ENCODE results near the gene MAPT. TPM values are rescaled to one million over a fixed set of nuclear protein-coding genes. Genes with fewer than 3 reads are reported as not detected.
A peak's percentile ranks its signal among the peaks of the same experiment; 100 is the strongest.

The MAPT gene
- total RNA-seq, result 100 to 1,000 TPM in 1 of 4 donors, 10 to 100 TPM in 3; 70.3 to 120 (median 82.8) TPM

DNA sequence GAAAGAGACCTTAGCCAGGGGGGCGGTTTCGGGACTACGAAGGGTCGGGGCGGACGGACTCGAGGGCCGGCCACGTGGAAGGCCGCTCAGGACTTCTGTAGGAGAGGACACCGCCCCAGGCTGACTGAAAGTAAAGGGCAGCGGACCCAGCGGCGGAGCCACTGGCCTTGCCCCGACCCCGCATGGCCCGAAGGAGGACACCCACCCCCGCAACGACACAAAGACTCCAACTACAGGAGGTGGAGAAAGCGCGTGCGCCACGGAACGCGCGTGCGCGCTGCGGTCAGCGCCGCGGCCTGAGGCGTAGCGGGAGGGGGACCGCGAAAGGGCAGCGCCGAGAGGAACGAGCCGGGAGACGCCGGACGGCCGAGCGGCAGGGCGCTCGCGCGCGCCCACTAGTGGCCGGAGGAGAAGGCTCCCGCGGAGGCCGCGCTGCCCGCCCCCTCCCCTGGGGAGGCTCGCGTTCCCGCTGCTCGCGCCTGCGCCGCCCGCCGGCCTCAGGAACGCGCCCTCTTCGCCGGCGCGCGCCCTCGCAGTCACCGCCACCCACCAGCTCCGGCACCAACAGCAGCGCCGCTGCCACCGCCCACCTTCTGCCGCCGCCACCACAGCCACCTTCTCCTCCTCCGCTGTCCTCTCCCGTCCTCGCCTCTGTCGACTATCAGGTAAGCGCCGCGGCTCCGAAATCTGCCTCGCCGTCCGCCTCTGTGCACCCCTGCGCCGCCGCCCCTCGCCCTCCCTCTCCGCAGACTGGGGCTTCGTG lies at the start of gene MAPT:
Gene MAPT, plus strand, starts transcription at position 533 of the 763 bp plus-strand sequence. CDS start 67,784 bp downstream, outside the sequence.
- TF ChIP-seq, protein P1, sequence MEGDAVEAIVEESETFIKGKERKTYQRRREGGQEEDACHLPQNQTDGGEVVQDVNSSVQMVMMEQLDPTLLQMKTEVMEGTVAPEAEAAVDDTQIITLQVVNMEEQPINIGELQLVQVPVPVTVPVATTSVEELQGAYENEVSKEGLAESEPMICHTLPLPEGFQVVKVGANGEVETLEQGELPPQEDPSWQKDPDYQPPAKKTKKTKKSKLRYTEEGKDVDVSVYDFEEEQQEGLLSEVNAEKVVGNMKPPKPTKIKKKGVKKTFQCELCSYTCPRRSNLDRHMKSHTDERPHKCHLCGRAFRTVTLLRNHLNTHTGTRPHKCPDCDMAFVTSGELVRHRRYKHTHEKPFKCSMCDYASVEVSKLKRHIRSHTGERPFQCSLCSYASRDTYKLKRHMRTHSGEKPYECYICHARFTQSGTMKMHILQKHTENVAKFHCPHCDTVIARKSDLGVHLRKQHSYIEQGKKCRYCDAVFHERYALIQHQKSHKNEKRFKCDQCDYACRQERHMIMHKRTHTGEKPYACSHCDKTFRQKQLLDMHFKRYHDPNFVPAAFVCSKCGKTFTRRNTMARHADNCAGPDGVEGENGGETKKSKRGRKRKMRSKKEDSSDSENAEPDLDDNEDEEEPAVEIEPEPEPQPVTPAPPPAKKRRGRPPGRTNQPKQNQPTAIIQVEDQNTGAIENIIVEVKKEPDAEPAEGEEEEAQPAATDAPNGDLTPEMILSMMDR (IDR thresholded peaks at IDR 0.05 in 4 of 5, conservative IDR thresholded peaks at IDR 0.05 in 1 of 5), result peak in 4 of 5 experiments; percentile 96 to 100 (median 100)
- peak; percentile 91 for TF ChIP-seq POLR2A (IDR thresholded peaks at IDR 0.05)
- intact Hi-C loops (cut with DNase I; ENCODE audit: low total_unique reads) (loop anchor here (1.0 kb wide), 1 partner anchor 55 kb away; no protein-coding TSS in a partner anchor), in situ Hi-C loops (cut with MboI; ENCODE audit: low sequenced_read_pairs in 4 of 4) (no loop called here)
- peak within 1 kb of the TSS; percentile 82 to 100 (median 96) for H3K4me3 ChIP-seq
- peaks cover 25 to 26% of the 10 kb centered on the region in 2 donors for H3K4me1 ChIP-seq
- peak; percentile 76 to 80 for ATAC-seq
- no peaks in the 10 kb centered on the region for H3K27me3 ChIP-seq
- peak; percentile 87 to 93 for DNase-seq
- H3K27ac ChIP-seq, result peak within 1 kb of the TSS; percentile 94 to 99 (median 99)
- H3K36me3 ChIP-seq, result no peaks in the 10 kb centered on the region
- no peaks in the 10 kb centered on the region for H3K9me3 ChIP-seq

DNA sequence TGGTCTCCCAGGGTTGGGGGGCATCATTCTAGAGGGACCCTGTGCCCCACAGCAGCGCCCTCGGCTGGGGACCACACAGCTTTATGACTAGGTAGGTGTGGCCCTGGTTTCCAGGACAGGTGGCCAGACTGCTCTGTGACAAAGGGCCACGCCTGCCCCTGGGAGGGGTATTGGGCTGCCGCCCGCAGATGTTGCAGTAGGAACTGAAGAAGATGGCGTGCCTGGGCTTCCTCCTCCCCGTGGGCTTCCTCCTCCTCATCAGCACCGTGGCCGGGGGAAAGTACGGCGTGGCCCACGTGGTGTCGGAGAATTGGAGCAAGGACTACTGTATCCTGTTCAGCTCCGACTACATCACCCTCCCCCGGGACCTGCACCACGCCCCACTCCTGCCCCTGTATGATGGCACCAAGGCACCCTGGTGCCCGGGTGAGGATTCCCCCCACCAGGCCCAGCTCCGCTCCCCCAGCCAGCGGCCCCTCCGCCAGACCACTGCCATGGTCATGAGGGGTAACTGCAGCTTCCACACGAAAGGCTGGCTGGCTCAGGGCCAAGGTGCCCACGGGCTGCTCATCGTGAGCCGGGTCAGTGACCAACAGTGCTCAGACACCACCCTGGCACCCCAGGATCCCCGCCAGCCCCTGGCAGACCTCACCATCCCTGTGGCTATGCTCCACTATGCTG lies 49.5 kb upstream of the MAPT start, which contains the start of gene SPPL2C:
Gene SPPL2C, plus strand, starts transcription at position 187 of the 681 bp plus-strand sequence. Its CDS starts 26 bp downstream, at position 213.
- intact Hi-C loops (cut with DNase I; ENCODE audit: low total_unique reads) (no loop called here), in situ Hi-C loops (cut with MboI; ENCODE audit: low sequenced_read_pairs in 4 of 4) (loop anchor here in 1 of 4 donors (25.0 kb wide), 1 partner anchor 633 kb away; the partner anchor contains the start of gene FMNL1)
- no peaks in the 10 kb centered on the region for H3K36me3 ChIP-seq
- peaks cover 0 to 4% of the 10 kb centered on the region in 2 donors for H3K4me1 ChIP-seq
- ATAC-seq, result no peak
- no peak within 1 kb of the TSS for H3K4me3 ChIP-seq
- DNase-seq, result no peak
- no peaks in the 10 kb centered on the region for H3K9me3 ChIP-seq
- H3K27ac ChIP-seq, result no peak within 1 kb of the TSS
- TF ChIP-seq POLR2A (IDR thresholded peaks at IDR 0.05), result no peak
- no peaks in the 10 kb centered on the region for H3K27me3 ChIP-seq

DNA sequence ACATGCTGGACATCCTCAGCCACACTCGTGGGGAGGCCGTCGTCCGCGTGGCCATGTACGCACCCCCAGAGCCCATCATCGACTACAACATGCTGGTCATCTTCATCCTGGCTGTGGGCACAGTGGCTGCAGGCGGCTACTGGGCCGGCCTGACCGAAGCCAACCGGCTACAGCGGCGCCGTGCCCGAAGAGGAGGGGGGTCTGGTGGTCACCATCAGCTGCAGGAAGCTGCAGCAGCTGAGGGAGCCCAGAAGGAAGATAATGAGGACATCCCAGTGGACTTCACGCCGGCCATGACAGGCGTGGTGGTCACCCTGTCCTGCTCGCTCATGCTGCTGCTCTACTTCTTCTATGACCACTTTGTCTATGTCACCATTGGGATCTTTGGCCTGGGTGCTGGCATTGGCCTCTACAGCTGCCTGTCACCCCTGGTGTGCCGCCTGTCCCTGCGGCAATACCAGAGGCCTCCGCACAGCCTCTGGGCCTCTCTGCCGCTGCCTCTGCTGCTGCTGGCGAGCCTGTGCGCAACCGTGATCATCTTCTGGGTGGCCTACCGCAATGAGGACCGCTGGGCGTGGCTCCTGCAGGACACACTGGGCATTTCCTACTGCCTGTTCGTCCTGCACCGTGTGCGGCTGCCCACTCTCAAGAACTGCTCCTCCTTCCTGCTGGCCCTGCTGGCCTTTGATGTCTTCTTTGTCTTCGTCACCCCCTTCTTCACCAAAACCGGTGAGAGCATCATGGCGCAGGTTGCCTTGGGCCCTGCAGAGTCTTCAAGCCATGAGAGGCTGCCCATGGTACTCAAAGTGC lies 48.8 kb upstream of the MAPT start:
- H3K4me1 ChIP-seq, result peaks cover 0 to 4% of the 10 kb centered on the region in 2 donors
- no peak overlapping the region for H3K4me3 ChIP-seq
- no peaks in the 10 kb centered on the region for H3K27me3 ChIP-seq
- in situ Hi-C loops (cut with MboI; ENCODE audit: low sequenced_read_pairs in 4 of 4) (loop anchor here in 1 of 4 donors (25.0 kb wide), 1 partner anchor 633 kb away; the partner anchor contains the start of gene FMNL1), intact Hi-C loops (cut with DNase I; ENCODE audit: low total_unique reads) (no loop called here)
- no peak for DNase-seq
- ATAC-seq, result no peak
- no peak overlapping the region for H3K27ac ChIP-seq
- H3K36me3 ChIP-seq, result no peaks in the 10 kb centered on the region
- TF ChIP-seq POLR2A (IDR thresholded peaks at IDR 0.05), result no peak
- TF ChIP-seq, protein P1 (IDR thresholded peaks at IDR 0.05 in 4 of 5, conservative IDR thresholded peaks at IDR 0.05 in 1 of 5), result no peak
- H3K9me3 ChIP-seq, result no peaks in the 10 kb centered on the region

DNA sequence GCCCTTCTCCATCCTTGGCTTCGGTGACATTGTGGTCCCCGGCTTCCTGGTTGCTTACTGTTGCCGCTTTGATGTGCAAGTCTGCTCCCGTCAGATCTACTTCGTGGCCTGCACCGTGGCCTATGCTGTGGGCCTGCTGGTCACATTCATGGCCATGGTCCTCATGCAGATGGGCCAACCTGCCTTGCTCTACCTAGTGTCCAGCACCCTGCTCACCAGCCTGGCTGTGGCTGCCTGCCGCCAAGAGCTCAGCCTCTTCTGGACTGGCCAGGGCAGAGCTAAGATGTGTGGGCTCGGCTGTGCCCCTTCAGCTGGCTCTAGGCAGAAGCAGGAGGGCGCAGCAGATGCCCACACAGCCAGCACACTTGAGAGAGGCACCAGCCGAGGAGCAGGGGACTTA lies 48.1 kb upstream of the MAPT start:
- Histone ChIP-seq H3K27me3 (no peaks in the 10 kb centered on the region), H3K9me3 (no peaks in the 10 kb centered on the region), H3K4me3 (no peak overlapping the region), H3K4me1 (peaks cover 0 to 4% of the 10 kb centered on the region in 2 donors), H3K27ac (no peak overlapping the region), H3K36me3 (no peaks in the 10 kb centered on the region)
- intact Hi-C loops (cut with DNase I; ENCODE audit: low total_unique reads), result no loop called here
- DNase-seq, result no peak
- in situ Hi-C loops (cut with MboI; ENCODE audit: low sequenced_read_pairs in 4 of 4), result loop anchor here in 1 of 4 donors (25.0 kb wide), 1 partner anchor 634 kb away; the partner anchor contains the start of gene FMNL1
- TF ChIP-seq, protein P1 (IDR thresholded peaks at IDR 0.05 in 4 of 5, conservative IDR thresholded peaks at IDR 0.05 in 1 of 5), result no peak
- no peak for TF ChIP-seq POLR2A (IDR thresholded peaks at IDR 0.05)
- ATAC-seq, result no peak
